ENCODE data around the gene ALG14. TPM values are rescaled to one million over a fixed set of nuclear protein-coding genes. Genes with fewer than 3 reads are reported as not detected.
"Not testable (repeated sequence)": the region's sequence is repeated elsewhere in the genome, so short reads cannot be mapped to it uniquely, and the experiment has no call there.

The ALG14 gene
- total RNA-seq, 1 donor from 2014 or later, result 2.6 TPM

DNA sequence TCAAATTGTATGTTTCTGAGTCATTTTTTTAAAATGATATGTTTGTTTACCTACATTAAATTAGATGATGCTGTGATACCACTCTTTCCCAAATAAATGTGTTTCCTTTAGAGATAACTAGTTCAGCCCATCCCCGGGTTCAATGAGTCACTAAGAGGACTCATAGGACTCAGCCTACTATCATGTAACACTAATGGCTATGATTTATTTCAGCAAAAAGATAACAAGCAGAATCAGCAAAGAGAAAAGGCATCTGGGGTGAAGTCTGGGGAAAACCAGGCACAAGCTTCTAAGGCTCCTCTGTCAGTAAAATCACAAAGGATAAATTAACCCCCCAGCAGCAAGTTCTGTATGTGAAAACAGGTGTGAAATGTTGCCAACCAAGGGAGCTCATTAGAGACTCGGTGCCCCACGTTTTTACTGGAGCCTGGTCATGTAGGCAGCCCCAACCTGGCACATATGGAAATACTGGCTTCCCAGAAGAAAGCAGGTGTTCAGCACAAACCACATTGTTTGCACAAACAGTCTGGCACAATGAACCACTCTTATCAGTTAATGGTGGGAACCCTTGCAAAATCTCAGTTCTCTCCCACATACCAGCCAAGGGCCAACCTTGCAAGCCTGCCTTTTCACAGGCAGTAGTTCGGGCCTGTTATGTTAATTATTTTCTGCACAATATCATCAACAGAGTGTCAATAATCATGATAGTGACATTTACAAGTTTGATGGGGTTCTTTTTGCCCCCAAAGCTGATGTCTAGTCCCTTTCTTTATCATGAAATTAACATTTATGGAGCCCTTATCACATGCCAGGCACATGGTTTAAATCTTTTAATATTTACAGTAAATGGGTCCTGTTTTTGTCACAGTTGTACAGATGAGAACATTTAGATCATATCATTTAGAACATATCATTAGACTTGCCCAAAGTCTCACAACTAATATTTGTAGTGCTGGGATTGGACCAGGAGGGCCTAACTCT is 122.8 kb downstream of the ALG14 start:
- Histone ChIP-seq H3K27me3 (ENCODE audit: low read depth) (no peaks in the 10 kb centered on the region), H3K27ac (replicated peaks) (no peak overlapping the region), H3K36me3 (no peaks in the 10 kb centered on the region), H3K9me3 (replicated peaks) (peaks cover 4% of the 10 kb centered on the region), H3K4me1 (peaks cover 42% of the 10 kb centered on the region), H3K4me3 (no peak overlapping the region)
- intact Hi-C loops (cut with micrococcal nuclease), result no loop called here
- no peak for DNase-seq
- TF ChIP-seq, protein P1, sequence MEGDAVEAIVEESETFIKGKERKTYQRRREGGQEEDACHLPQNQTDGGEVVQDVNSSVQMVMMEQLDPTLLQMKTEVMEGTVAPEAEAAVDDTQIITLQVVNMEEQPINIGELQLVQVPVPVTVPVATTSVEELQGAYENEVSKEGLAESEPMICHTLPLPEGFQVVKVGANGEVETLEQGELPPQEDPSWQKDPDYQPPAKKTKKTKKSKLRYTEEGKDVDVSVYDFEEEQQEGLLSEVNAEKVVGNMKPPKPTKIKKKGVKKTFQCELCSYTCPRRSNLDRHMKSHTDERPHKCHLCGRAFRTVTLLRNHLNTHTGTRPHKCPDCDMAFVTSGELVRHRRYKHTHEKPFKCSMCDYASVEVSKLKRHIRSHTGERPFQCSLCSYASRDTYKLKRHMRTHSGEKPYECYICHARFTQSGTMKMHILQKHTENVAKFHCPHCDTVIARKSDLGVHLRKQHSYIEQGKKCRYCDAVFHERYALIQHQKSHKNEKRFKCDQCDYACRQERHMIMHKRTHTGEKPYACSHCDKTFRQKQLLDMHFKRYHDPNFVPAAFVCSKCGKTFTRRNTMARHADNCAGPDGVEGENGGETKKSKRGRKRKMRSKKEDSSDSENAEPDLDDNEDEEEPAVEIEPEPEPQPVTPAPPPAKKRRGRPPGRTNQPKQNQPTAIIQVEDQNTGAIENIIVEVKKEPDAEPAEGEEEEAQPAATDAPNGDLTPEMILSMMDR (IDR thresholded peaks at IDR 0.05; ENCODE audit: borderline replicate concordance), result no peak

DNA sequence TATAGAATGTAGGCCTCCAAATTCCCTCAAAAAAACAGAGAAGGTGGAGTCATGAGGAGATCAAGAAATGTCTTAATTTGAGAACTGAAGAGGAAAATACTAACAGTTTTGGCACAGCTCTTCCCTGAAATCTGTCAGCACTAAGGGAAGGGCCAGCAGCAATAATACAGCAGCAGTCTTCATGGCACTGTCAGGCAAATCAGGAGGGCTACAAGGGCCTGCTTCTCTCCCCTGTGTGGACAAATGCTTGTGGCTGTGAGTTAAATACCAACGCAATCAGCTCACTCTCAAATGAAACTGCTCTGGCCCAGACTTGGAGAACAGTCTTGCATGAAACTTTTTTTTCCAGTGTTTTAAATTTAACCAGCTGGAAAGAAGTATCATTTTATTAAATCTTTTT is 125.3 kb downstream of the ALG14 start:
- Histone ChIP-seq H3K4me1 (peaks cover 29% of the 10 kb centered on the region), H3K27me3 (ENCODE audit: low read depth) (no peaks in the 10 kb centered on the region), H3K36me3 (no peaks in the 10 kb centered on the region), H3K4me3 (no peak overlapping the region), H3K27ac (replicated peaks) (peak overlapping the region; percentile 57), H3K9me3 (replicated peaks) (no peaks in the 10 kb centered on the region)
- intact Hi-C loops (cut with micrococcal nuclease), result no loop called here
- TF ChIP-seq, protein P1 (IDR thresholded peaks at IDR 0.05; ENCODE audit: borderline replicate concordance), result no peak
- DNase-seq, result no peak

DNA sequence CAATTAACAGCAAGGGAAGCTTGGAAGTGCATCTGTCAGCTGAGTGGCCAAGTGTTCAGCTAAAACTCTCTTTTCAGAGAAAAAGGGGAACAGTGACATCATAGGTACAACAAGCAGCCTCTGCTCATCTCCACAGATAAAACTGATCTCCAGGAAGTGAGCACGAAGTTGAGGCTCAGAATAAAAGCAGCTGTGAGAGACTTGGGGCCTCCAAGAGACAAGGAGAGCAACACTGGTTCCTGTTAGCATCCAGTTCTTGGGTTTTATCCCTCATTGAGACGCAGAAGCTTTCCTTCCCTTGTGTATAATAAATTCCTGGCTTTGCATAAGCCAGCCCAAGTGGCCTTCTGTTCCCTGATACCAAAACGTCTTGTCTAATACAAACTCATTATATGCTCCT is 125.9 kb downstream of the ALG14 start:
- Histone ChIP-seq H3K36me3 (no peaks in the 10 kb centered on the region), H3K4me3 (no peak overlapping the region), H3K27me3 (ENCODE audit: low read depth) (no peaks in the 10 kb centered on the region), H3K4me1 (peaks cover 29% of the 10 kb centered on the region), H3K27ac (replicated peaks) (peak overlapping the region; percentile 57), H3K9me3 (replicated peaks) (no peaks in the 10 kb centered on the region)
- no peak for DNase-seq
- intact Hi-C loops (cut with micrococcal nuclease), result no loop called here
- TF ChIP-seq, protein P1 (IDR thresholded peaks at IDR 0.05; ENCODE audit: borderline replicate concordance), result no peak

DNA sequence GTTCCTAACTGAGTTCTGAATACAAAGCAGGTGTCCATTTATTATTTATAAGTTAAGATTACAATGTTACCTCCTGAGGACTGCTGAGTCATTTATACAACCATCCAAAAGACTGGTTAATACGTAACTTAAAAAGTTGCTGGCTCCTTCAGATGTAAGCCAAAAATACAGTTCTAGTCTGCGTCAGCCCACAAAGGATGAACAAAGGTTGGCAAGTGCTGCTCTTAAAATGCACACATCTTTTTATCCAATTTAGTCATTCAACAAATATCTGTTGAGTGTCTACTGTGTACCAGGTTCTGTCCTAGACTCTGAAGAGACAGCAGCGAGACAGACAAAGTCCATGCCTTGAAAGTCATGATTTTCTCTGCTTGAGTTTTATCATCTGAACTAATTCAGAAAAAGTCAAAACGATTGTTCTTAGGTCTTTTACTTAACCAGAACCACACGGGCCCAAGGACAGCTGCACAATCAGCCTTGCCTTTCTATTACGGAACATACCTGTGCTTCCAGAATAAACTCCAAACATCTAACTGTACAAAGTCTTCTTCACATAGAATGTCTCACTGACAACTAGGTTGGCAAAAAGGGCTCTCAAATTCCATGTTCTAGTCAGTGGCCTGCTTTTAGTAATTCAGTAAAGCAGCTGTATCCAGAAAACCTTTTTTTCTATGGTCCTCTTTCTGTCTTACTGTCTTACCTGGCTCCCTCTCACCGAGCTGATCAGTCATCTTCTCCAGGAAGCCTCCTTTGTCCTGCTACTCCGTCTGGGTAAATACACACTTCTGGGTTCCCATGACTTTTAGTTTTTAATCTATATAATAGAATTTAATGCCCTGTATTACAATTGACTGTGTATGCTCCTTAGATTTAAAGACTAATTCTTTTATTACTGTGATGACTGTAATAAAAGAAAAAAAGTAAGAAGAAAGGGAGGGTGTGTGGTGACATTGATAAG is 130.3 kb downstream of the ALG14 start:
- DNase-seq, result no peak
- H3K36me3 ChIP-seq, result no peaks in the 10 kb centered on the region
- intact Hi-C loops (cut with micrococcal nuclease), result no loop called here
- H3K4me1 ChIP-seq, result peaks cover 13% of the 10 kb centered on the region
- TF ChIP-seq, protein P1 (IDR thresholded peaks at IDR 0.05; ENCODE audit: borderline replicate concordance), result no peak
- no peaks in the 10 kb centered on the region for H3K27me3 ChIP-seq (ENCODE audit: low read depth)
- no peak overlapping the region for H3K4me3 ChIP-seq
- no peaks in the 10 kb centered on the region for H3K9me3 ChIP-seq (replicated peaks)
- H3K27ac ChIP-seq (replicated peaks), result no peak overlapping the region

DNA sequence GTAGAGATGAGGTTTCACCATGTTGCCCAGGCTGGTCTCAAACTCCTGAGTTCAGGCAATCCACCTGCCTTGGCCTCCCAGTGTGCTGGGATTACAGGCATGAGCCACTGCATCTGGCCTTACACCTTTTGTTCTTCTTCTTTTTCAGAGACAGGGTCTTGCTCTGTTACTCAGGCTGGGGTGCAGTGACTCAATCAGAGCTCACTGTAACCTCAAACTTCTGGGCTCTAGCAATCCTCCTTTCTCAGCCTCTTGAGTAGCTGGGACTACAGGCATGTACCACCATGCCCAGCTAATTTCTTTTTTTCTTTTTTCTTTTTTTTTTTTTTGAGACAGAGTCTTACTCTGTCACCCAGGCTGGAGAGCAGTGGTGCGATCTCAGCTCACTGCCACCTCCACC is 131.3 kb downstream of the ALG14 start:
- H3K4me3 ChIP-seq; intact Hi-C loops (cut with micrococcal nuclease); H3K27ac ChIP-seq (replicated peaks); H3K36me3 ChIP-seq; H3K9me3 ChIP-seq (replicated peaks); DNase-seq; H3K27me3 ChIP-seq (ENCODE audit: low read depth): not testable (repeated sequence)
- peaks cover 10% of the 10 kb centered on the region for H3K4me1 ChIP-seq
